Measurements from ENCODE around the gene BNIP5. TPM values are rescaled to one million over a fixed set of nuclear protein-coding genes. Genes with fewer than 3 reads are reported as not detected.

The BNIP5 gene
- total RNA-seq, 1 experiment from 2014 or later = not detected

DNA sequence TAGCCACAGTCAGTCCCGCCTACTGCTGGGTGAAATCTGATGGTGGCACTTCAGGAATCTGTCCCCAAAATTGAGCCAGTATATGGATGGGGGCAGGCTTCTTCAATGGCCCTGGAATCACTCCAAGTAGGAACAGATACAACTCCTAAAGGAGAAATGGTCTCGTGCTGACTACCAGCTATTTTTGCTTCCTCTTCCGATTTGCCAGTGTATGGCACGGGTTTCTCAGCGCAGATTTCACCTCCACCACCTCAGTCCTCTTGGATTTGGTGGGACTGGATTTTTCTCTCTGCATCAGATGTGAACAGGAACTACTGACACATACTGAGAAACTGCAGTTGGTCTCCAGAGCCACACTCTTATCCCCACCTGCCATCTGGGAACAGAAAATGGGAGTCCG, 39.6 kb downstream of the BNIP5 start:
- no peak overlapping the region for H3K4me3 ChIP-seq
- H3K9me3 ChIP-seq = no peaks in the 10 kb centered on the region
- H3K27me3 ChIP-seq = no peaks in the 10 kb centered on the region
- DNase-seq = no peak
- no peaks in the 10 kb centered on the region for H3K36me3 ChIP-seq

GRCh38 chr6:36296240-36296639, 40.4 kb downstream of the BNIP5 start:
- no peak for DNase-seq
- no peaks in the 10 kb centered on the region for H3K9me3 ChIP-seq

DNA sequence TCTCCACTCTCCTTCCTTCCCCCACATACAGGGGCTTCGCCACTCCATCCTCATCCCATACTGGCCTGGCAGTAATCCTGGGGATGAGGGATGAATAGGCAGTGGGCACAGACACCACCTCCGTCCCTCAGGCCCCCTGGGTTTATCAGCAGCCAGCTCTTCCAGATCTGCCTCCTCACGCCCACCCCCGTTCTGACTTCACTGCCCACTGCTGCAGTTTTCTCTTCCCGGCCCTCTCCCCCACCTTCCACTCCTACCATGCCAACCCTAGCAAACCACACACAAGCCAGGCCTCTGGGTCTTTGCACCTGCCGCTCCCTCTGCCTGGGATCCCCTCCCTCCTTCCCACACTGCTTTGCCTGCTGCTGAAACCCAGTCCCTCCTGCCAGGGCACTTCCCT, 44.5 kb downstream of the BNIP5 start:
- DNase-seq = no peak
- Histone ChIP-seq H3K9me3 (no peaks in the 10 kb centered on the region), H3K36me3 (no peaks in the 10 kb centered on the region), H3K27me3 (no peaks in the 10 kb centered on the region), H3K4me3 (no peak overlapping the region)

More at GRCh38 chr6:36296240-36296639, 40.4 kb downstream of the BNIP5 start:
- no peak overlapping the region for H3K4me3 ChIP-seq
- no peaks in the 10 kb centered on the region for H3K36me3 ChIP-seq
- no peaks in the 10 kb centered on the region for H3K27me3 ChIP-seq

DNA sequence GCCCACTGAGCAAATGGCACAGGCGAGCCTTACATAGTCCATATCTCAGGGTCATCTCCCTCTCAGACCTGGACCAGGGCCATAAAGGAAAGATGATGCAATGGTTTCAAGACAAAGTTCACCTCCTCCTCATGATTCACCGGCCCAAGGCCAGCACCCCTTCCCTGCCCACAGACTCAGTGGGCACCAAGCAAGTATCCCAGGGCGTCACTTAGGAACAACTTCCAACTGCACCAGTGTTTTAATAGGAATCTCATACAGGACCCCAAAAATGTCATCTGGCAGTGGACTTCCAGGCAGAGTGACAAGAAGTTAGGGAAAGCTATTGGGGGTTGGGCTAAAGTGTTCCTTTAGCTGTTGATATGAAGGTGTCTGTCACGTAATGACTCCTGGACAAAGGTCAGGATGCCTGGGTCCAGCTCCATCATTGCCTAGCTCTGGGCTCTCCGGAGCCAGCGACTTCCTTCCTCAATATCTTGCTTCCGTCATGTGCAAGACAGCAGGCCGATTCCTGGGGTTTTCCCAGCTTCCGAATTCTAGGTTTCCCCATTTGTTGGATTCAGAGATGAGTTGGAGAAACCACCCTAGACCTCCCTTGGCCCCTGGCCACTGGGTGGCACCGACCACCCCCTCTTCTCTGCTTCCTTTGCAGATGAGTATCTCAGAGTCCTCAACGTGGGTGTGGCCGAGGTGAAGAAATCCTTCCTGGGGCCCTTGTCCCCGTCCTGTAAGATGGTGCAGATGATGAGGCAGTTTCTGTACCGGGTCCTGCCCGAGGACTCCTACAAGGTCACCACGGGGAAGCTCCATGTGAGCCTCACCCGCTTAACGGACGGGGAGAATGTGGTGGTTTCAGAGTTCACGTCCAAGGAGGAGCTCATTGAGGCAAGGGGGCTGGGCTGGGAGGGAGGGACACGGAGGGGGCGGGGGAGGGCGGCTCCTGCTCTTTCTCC, 45.7 kb downstream of the BNIP5 start:
- no peaks in the 10 kb centered on the region for H3K36me3 ChIP-seq
- H3K4me3 ChIP-seq = no peak overlapping the region
- H3K27me3 ChIP-seq = no peaks in the 10 kb centered on the region
- no peaks in the 10 kb centered on the region for H3K9me3 ChIP-seq
- DNase-seq = peak; percentile 41

DNA sequence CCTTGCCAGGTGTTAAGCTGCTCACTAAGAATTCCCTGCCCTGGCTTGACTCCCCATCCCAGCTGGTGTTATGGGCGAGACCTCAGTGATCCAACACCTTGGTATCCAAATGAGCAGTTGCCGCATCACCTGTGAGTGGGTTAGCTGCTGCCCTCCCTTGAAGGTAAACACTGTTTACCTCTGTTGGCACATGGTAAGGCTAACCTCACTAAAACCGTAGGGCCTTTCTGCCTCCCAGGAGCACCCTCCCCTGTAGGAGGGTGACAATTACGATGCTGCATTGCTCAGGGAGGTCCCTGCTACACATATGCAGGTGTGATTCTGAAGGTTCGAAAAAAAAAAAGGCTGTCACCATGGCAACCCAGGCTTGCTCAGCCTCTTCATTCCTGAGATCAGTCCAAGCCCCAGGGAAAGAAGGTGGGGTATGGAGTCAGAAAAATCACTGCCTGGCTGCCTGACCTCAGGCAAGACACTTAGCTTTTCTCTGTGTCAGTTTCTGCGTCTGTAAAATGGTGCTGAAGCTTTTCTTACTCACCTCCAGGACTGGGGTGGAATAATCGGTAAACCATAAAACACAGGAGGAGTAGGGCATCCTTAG, 47.3 kb downstream of the BNIP5 start:
- DNase-seq = no peak
- H3K9me3 ChIP-seq = no peaks in the 10 kb centered on the region
- no peak overlapping the region for H3K4me3 ChIP-seq
- H3K36me3 ChIP-seq = no peaks in the 10 kb centered on the region
- H3K27me3 ChIP-seq = no peaks in the 10 kb centered on the region

GRCh38 chr6:36286858-36287257, 49.8 kb downstream of the BNIP5 start:
- no peaks in the 10 kb centered on the region for H3K27me3 ChIP-seq
- no peak overlapping the region for H3K4me3 ChIP-seq
- no peaks in the 10 kb centered on the region for H3K36me3 ChIP-seq
- H3K9me3 ChIP-seq = no peaks in the 10 kb centered on the region
- DNase-seq = no peak

GRCh38 chr6:36285797-36286196, 50.9 kb downstream of the BNIP5 start:
- Histone ChIP-seq H3K27me3 (peaks cover 3% of the 10 kb centered on the region; the same call in 1 of the 2 replicates), H3K9me3 (no peaks in the 10 kb centered on the region), H3K36me3 (no peaks in the 10 kb centered on the region), H3K4me3 (no peak overlapping the region)
- DNase-seq = no peak

DNA sequence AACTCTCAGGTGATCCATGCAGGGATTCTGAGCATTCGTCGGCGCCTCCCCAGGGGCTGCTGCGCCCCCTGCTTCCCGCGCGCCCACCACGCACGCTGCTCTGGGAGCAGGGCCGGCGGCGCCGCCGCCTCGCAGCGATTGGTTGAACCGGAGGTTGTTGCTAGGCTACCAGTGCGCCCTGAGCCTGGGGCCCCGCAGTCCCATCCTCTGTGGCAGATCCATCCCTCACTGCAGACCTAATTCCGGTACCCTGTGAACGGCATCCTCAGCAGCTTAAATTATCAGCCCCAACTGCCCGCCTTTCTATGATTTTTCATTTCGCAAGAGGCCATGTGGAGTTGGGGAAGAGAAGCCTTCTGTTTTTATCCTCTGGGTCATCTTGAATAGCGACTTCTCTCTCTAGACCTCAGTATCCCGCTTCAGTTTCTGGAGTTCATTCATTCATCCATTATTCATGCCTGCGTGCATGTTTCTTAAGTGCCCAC, 51.5 kb downstream of the BNIP5 start:
- no peak for DNase-seq
- no peaks in the 10 kb centered on the region for H3K9me3 ChIP-seq
- H3K27me3 ChIP-seq = peaks cover 3% of the 10 kb centered on the region; the same call in 1 of the 2 replicates
- H3K4me3 ChIP-seq = no peak overlapping the region
- no peaks in the 10 kb centered on the region for H3K36me3 ChIP-seq

DNA sequence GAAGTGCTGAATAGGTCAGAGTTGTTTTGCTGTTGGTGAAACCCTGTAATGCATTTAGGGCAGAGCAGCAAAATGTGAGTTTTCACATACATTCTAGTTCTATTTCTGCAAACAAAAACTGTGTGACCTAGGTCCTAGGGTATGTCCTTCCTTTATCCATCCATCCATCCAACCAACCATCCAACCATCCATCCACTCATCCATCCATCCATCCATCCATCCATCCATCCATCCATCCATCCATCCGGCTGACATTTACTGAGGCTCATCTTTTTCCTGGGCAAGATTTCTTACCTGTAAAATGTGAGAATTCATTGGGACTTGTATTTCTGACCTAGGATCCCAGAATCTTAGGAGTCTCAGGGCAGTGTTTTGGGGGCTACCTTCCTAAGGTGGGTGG, 52.3 kb downstream of the BNIP5 start:
- H3K36me3 ChIP-seq = no peaks in the 10 kb centered on the region
- no peak for DNase-seq
- no peaks in the 10 kb centered on the region for H3K9me3 ChIP-seq
- peaks cover 3% of the 10 kb centered on the region; the same call in 1 of the 2 replicates for H3K27me3 ChIP-seq
- H3K4me3 ChIP-seq = no peak overlapping the region

DNA sequence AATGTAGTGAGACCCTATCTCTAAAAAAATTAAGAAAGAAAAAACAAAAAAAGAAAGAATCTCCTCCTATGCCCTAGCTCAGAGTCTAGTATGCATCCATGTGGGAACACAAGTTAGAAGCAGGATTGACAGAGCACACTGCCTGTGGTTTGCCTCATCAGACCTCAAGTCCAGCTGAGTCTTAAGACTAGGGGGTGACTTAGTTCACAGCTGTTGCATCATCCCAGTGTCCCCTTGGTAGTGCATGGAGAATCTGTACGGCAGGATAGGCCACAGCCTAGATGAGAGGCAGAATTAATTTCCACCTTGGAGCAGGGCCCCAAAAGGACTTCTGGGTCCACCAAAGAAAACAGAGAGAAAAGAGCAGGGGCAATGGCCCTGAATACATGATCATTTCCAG, 53.1 kb downstream of the BNIP5 start:
- DNase-seq = no peak
- no peaks in the 10 kb centered on the region for H3K36me3 ChIP-seq
- H3K4me3 ChIP-seq = no peak overlapping the region
- peaks cover 3% of the 10 kb centered on the region; the same call in 1 of the 2 replicates for H3K27me3 ChIP-seq
- no peaks in the 10 kb centered on the region for H3K9me3 ChIP-seq

DNA sequence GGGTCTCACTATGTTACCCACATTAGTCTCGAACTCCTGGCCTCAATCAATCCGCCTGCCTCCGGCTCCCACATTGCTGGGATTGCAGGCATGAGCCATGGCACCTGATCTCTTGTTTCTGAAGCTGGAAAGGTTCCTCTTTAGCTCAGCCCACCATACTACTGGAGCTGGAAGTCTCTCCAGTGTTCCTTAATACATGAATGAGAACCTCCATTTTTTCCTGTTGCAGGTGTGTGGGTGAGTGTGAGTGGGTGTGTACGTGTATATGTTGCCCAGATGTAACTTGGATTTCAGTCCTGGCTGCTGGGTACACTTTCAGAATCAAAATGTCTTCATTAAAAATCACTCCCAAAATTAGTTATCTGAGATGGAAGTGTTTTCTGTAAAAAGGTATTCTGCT, 55.7 kb downstream of the BNIP5 start:
- DNase-seq = no peak
- Histone ChIP-seq H3K36me3 (no peaks in the 10 kb centered on the region), H3K27me3 (peaks cover 3% of the 10 kb centered on the region; the same call in 1 of the 2 replicates), H3K4me3 (no peak overlapping the region), H3K9me3 (no peaks in the 10 kb centered on the region)

DNA sequence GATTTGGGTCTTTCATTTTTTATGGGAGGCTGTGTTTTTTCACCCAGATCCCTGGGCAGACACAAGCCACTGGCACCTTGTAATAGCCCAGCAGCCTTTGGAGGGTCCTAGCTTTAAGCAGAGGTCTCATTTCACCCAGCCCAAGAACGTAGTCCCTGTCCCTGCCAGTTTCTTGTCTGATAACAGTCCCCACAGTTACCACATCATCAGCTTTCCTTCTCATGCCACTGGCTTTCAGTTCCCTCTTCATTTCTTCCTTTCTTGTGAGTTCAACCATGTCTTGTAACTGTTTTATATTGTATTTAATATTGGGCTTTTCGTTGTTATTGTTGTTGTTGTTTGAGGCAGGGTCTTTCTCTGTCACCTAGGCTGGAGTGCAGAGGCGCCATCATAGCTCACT, 56.2 kb downstream of the BNIP5 start:
- DNase-seq = no peak
- Histone ChIP-seq H3K9me3 (no peaks in the 10 kb centered on the region), H3K4me3 (no peak overlapping the region), H3K27me3 (peaks cover 3% of the 10 kb centered on the region; the same call in 1 of the 2 replicates), H3K36me3 (no peaks in the 10 kb centered on the region)

DNA sequence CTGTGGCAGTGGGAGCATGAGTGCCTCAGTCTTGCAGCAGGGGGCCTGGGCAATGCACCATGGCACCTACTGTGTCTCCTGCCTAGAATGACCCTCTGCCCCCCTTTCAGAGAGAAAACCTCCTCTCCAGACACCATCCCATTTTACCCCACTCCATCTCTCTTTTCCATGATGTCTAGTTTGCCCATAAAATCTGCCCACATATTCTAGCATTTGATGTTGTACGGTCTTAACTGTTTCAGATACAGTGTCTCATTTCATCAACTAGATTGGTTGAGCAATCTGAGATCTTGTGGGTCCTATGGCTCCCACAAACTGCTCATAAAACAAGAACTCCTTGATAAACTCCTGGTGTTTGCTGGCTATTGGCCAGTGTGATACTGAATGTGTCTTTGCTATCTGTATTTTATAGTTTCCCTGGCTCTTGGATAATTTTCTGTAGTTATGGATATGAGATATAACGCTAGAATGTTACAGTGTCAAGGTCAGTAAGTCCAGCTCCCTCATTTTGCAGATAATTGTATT, 58.7 kb downstream of the BNIP5 start:
- DNase-seq = no peak
- Histone ChIP-seq H3K27me3 (peaks cover 3% of the 10 kb centered on the region; the same call in 1 of the 2 replicates), H3K4me3 (no peak overlapping the region), H3K36me3 (no peaks in the 10 kb centered on the region), H3K9me3 (no peaks in the 10 kb centered on the region)

DNA sequence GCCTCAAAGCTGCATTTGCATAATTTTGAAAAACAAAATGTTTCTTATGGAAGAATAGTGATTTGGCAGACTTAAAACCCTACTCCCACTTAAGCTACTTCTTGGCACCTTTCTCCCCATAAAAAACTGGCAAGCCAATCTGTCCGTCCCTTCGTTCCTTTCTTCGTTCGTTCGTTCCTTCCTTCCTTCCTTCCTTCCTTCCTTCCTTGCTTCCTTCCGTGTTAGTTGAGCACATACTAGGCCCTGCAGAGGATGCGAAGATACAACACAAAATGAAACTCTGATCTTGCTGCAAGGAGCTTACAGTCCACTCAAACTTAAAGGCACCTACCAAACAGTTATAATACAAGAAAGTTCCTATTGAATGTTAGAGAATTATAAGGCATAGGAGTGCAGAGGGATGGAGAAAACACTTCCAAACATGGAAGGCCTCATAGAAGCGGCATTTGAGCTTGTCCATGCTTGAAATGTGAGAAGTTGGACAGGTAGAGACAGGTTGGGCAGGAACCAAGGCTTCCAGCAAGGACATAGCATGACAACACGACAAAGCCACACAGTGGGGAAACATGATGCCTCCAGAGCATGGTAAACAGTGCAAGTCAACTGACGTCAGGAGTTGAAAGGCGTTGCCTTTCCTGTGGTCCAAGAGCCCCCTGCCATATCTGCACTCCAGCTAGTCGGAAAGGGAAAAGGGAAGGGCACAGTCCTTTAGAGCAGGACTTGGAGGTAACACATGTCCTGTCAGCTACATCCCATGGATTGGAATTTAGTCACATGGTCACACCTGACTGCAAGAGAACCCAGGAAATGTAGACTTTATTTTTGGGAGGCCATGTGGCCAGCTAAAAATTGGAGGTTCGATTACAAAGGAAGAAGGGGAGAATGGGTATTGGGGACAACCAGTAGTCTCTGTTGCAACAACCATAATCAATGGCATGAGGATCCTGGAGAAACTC, 59.8 kb downstream of the BNIP5 start:
- no peaks in the 10 kb centered on the region for H3K9me3 ChIP-seq
- DNase-seq = no peak
- H3K4me3 ChIP-seq = no peak overlapping the region
- H3K36me3 ChIP-seq = no peaks in the 10 kb centered on the region
- H3K27me3 ChIP-seq = peaks cover 3% of the 10 kb centered on the region; the same call in 1 of the 2 replicates

GRCh38 chr6:36273802-36274514, 62.7 kb downstream of the BNIP5 start:
- H3K9me3 ChIP-seq = no peaks in the 10 kb centered on the region
- no peak for DNase-seq
- no peak overlapping the region for H3K4me3 ChIP-seq
- H3K36me3 ChIP-seq = no peaks in the 10 kb centered on the region
- no peaks in the 10 kb centered on the region for H3K27me3 ChIP-seq

- Histone ChIP-seq H3K9me3 (no peaks in the 10 kb centered on the region), H3K4me3 (no peak overlapping the region), H3K27me3 (no peaks in the 10 kb centered on the region), H3K36me3 (no peaks in the 10 kb centered on the region)
- DNase-seq = no peak
Measured at GRCh38 chr6:36273067-36273466, 63.6 kb downstream of the BNIP5 start.

Data from MG63 (cell line).